Fibroblast of mammary gland (primary cell): Measurements from ENCODE around the gene B2M.

Source experiments
- DNase-seq: peaks from one replicate; pipeline ENCODE4 v3.0.0-alpha.2; 2010; ENCODE audit warnings: low read depth
- H3K4me3 ChIP-seq: 2 replicates; pipeline ENCODE4 v1.5.1; 2011; ENCODE audit warnings: low read depth, mild to moderate bottlenecking, low read length, moderate library complexity; ENCODE audit not compliant: control insufficient read depth
- CTCF ChIP-seq: conservative IDR thresholded peaks from 2 replicates; pipeline ENCODE4 v1.5.1; 2011; ENCODE audit warnings: low read depth, low read length, inconsistent platforms; ENCODE audit not compliant: control insufficient read depth, insufficient read depth

The B2M gene

GRCh38 chr15:44711096-44711742 is at the start of gene B2M, which contains the start of gene PATL2:
Gene B2M, plus strand, starts transcription at chr15:44711517. Its CDS starts 30 bp downstream, at chr15:44711547.
Gene PATL2, minus strand, starts transcription at chr15:44711323. Its CDS starts 34,833 bp downstream, at chr15:44676490.
- DNase-seq, result peak; percentile 96
- peak within 1 kb of the TSS; percentile 99 for H3K4me3 ChIP-seq
- no peak for TF ChIP-seq CTCF

- no peak overlapping the region for H3K4me3 ChIP-seq
- no peak for TF ChIP-seq CTCF
- no peak for DNase-seq
These were observed 49.7 kb upstream of the B2M start for GRCh38 chr15:44661576-44661975.

DNA sequence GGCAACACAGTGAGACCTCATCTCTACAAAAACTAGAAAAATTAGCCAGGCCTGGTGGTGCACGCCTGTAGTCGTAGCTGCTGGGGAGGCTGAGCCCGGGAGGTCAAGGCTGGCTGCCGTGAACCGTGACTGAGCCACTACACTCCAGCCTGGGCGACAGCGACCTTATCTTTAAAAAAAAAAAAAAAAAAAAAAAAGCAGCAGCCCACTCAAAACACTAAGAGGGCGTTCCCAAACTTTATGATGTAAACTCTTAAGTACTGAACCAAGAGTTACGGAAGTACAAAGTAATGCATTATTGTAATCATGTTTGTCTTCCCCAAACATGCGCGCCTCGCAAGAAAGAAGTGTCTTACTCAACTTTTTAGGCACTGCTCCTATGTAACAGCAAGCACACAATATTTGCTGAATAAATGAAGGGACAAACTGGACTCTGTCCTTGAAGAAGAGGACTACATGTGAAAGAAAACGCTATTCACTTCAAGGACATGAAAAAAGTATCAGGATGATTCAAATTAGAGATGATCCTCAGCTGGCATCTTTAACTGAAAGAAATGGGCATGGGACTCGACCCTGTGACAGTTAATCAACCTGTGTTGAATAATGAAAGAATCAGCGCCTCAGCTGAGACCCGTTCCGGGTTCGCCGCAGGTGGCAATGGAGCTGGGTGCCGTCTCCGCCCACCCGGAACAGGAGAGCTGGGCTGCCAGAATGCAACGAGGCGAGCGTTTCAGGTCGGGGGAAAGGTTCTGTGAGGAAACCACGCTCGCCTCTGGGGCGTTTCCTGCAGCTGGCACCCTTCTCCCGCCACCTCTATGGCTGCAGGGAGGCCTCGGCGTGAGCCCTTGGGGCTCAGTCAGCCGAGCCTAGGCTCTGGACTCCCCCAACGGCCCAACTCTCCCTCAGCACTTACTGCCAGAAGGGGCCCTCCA is 48.6 kb upstream of the B2M start:
- peak overlapping the region; percentile 93 for H3K4me3 ChIP-seq
- TF ChIP-seq CTCF, result no peak
- DNase-seq, result peak; percentile 61

GRCh38 chr15:44663410-44664308 is 47.7 kb upstream of the B2M start, which contains the start of gene SPG11:
Gene SPG11, minus strand, starts transcription at chr15:44663662. Its CDS starts 15 bp downstream, at chr15:44663647.
- peak; percentile 97 for DNase-seq
- TF ChIP-seq CTCF, result peak; percentile 84
- peak within 1 kb of the TSS; percentile 93 for H3K4me3 ChIP-seq

DNA sequence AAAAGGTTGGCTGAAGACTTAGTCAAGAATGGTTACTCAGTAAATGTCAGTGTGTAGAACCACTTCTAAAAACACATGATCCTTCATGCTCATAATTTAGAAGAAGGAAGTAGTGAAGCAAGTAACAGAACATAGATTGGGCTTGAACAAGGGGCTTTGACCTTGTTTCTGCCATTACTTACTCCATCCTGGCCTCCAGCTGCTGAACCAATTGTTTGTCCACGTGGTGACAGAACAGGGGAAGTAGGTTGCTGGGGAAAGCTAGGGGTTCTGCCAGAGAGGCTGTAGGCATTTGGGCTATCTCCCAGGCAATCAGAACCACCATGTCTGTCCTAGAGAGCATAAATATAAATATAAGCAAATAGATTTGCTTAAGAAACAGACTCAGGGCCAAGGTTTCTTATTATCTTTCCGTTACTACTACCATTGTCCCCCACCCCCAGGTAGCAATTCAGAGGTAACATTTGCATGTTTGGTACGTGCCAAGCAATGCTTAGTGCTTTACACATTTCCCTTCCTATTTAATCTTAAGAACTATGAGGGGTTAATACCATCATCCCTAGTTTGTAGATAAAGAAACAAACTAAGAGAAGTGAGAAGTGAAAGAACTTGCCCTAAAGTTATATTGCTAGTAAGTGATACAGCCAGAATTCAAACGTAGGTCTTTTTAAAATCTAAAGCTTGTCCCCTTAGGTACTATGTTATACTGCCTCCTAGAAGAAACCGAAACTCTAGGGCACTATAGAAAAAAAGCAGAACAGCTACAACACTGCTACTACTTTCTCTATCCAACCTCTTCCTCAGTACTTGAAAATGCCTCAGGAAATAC is 44.9 kb upstream of the B2M start:
- TF ChIP-seq CTCF, result no peak
- DNase-seq, result no peak
- no peak overlapping the region for H3K4me3 ChIP-seq
